Sigmoid colon (tissue), 7 donors: ENCODE data around the gene COL21A1. TPM values are rescaled to one million over a fixed set of nuclear protein-coding genes. Genes with fewer than 3 reads are reported as not detected.
A peak's percentile ranks its signal among the peaks of the same experiment; 100 is the strongest.

Experiments
- DNase-seq: peaks from one replicate; pipeline ENCODE4 v3.0.0-alpha.2; 2019
- H3K27ac ChIP-seq, 4 donors: fragments of 200-600 bp; sonication (generic); one replicate each; pipeline ENCODE4 v1.5.1; 2016 to 2019; ENCODE audit warnings: mild to moderate bottlenecking in 1 of 4
- H3K27me3 ChIP-seq, 3 donors: fragments of 200-600 bp; sonication (generic); one replicate each; pipeline ENCODE4 v1.5.1; 2019; ENCODE audit warnings: mild to moderate bottlenecking in 1 of 3
- H3K36me3 ChIP-seq, 4 donors: fragments of 200-600 bp; sonication (generic); one replicate each; pipeline ENCODE4 v1.5.1; 2016 to 2019
- H3K4me1 ChIP-seq, 4 donors: fragments of 200-600 bp; sonication (generic); one replicate each; pipeline ENCODE4 v1.5.1; 2017 to 2019
- H3K4me3 ChIP-seq, 4 donors: fragments of 200-600 bp; sonication (generic); one replicate each; pipeline ENCODE4 v1.5.1; 2017 to 2019; ENCODE audit warnings: mild to moderate bottlenecking in 2 of 4, moderate library complexity in 1 of 4
- H3K9me3 ChIP-seq, 4 donors: fragments of 200-600 bp in 3 of 4; sonication (generic) in 3 of 4; one replicate each; pipeline versions ENCODE4 v1.5.1 to v1.6.1; 2013 to 2019
- CTCF ChIP-seq, 4 experiments: fragments of 450-650 bp in 3 of 4; fragments of 200-600 bp in 1 of 4; IDR thresholded peaks; one replicate each; pipeline ENCODE4 v1.5.1; 2016 to 2019; ENCODE audit warnings: antibody characterized with exemption in 4 of 4, mild to moderate bottlenecking in 3 of 4, moderate library complexity in 2 of 4
- EP300 ChIP-seq, 4 donors: sonication (generic); formaldehyde crosslinking; IDR thresholded peaks; one replicate each; pipeline ENCODE4 v1.6.1; 2017; ENCODE audit warnings: antibody characterized with exemption in 4 of 4
- POLR2A ChIP-seq, 2 donors: fragments of 450-650 bp; IDR thresholded peaks; one replicate each; pipeline ENCODE4 v1.6.1; 2016; ENCODE audit warnings: antibody characterized with exemption in 2 of 2, mild to moderate bottlenecking in 2 of 2, moderate library complexity in 2 of 2
- POLR2AphosphoS5 ChIP-seq, 4 donors: sonication (generic); formaldehyde crosslinking; IDR thresholded peaks; one replicate each; pipeline ENCODE4 v1.6.1; 2017; ENCODE audit warnings: antibody characterized with exemption in 4 of 4
- WGBS, 2 donors: extraction: QIAGEN DNeasy Blood & Tissue Kit; methylation state at CpG; one replicate each; pipeline ENCODE4 v1.1.7; 2013; 5-methylcytosine and 5-hydroxymethylcytosine counted together
- intact Hi-C: fragments of 100-400 bp; cut with DNase I; formaldehyde crosslinking; loops from one replicate; pipeline ENCODE4 v1.15.1; 2023
- polyA plus RNA-seq, 3 donors: library from polyadenylated mRNA; stranded (reverse); fragments of 200-250 nt; gene quantifications; one replicate each; pipeline ENCODE4 v1.2.3, GENCODE V29; 2013
- total RNA-seq, 4 donors: library from RNA; depleted of rRNA; stranded (reverse); fragments of >200 nt; gene quantifications; one replicate each; pipeline ENCODE4 v1.1.0, GENCODE V29; 2016
- donor health status: healthy with polysubstance abuse.
- donor health status: Bipolar disorder and iron deficiency.
- donor health status: healthy.

Gene COL21A1
- total and polyA plus RNA-seq, 7 donors, result 1.9 to 110 (median 35.2) TPM; not detected in 2

- H3K9me3 ChIP-seq, result peaks cover 0 to 4% (median 1%) of the 10 kb centered on the region in 4 donors
- H3K27me3 ChIP-seq, result no peaks in the 10 kb centered on the region
- H3K4me1 ChIP-seq, result peaks cover 0 to 6% (median 4%) of the 10 kb centered on the region in 4 donors
- H3K36me3 ChIP-seq, result peaks cover 0 to 6% (median 0%) of the 10 kb centered on the region in 4 donors
- WGBS, 2 donors, result 88 to 95% methylated on average over 1 of the region's 1 CpG
- no peak overlapping the region for H3K27ac ChIP-seq
- TF ChIP-seq POLR2A (IDR thresholded peaks at IDR 0.05) (no peak), EP300 (IDR thresholded peaks at IDR 0.05) (no peak), POLR2AphosphoS5 (IDR thresholded peaks at IDR 0.05) (no peak), CTCF (IDR thresholded peaks at IDR 0.05) (no peak)
- H3K4me3 ChIP-seq, result no peak overlapping the region
- DNase-seq, result no peak
- intact Hi-C loops, result no loop called here
Measured at GRCh38 chr6:56093776-56094175, 153.6 kb downstream of the COL21A1 start.

- H3K4me1 ChIP-seq, result peaks cover 0 to 6% (median 4%) of the 10 kb centered on the region in 4 donors
- DNase-seq, result no peak
- peak overlapping the region in 3 of 4 donors; percentile 44 to 66 (median 62) for H3K27ac ChIP-seq
- H3K36me3 ChIP-seq, result peaks cover 0 to 6% (median 0%) of the 10 kb centered on the region in 4 donors
- no peak overlapping the region for H3K4me3 ChIP-seq
- H3K27me3 ChIP-seq, result no peaks in the 10 kb centered on the region
- no peak for TF ChIP-seq EP300 (IDR thresholded peaks at IDR 0.05)
- TF ChIP-seq POLR2A (IDR thresholded peaks at IDR 0.05), result no peak
- TF ChIP-seq CTCF (IDR thresholded peaks at IDR 0.05), result no peak
- no peak for TF ChIP-seq POLR2AphosphoS5 (IDR thresholded peaks at IDR 0.05)
- peaks cover 0 to 7% (median 3%) of the 10 kb centered on the region in 4 donors for H3K9me3 ChIP-seq
- intact Hi-C loops, result no loop called here
- 37 to 66% methylated on average over 3 of the region's 3 CpGs for WGBS, 2 donors
Measured at GRCh38 chr6:56091159-56091869, 156.1 kb downstream of the COL21A1 start.

GRCh38 chr6:56088641-56089040 lies 158.7 kb downstream of the COL21A1 start:
- Histone ChIP-seq H3K4me3 (no peak overlapping the region), H3K27ac (no peak overlapping the region)

GRCh38 chr6:56087421-56087820 lies 160.0 kb downstream of the COL21A1 start:
- no peaks in the 10 kb centered on the region for H3K36me3 ChIP-seq
- no peak overlapping the region for H3K27ac ChIP-seq
- no peak for TF ChIP-seq CTCF (IDR thresholded peaks at IDR 0.05)
- no peak for TF ChIP-seq EP300 (IDR thresholded peaks at IDR 0.05)
- no peak for TF ChIP-seq POLR2A (IDR thresholded peaks at IDR 0.05)
- TF ChIP-seq POLR2AphosphoS5 (IDR thresholded peaks at IDR 0.05), result no peak
- H3K9me3 ChIP-seq, result peaks cover 0 to 7% (median 0%) of the 10 kb centered on the region in 4 donors
- no peak overlapping the region for H3K4me3 ChIP-seq
- H3K4me1 ChIP-seq, result peaks cover 0 to 6% (median 4%) of the 10 kb centered on the region in 4 donors
- H3K27me3 ChIP-seq, result no peaks in the 10 kb centered on the region
- intact Hi-C loops, result no loop called here
- no peak for DNase-seq

More at GRCh38 chr6:56088641-56089040, 158.7 kb downstream of the COL21A1 start:
- intact Hi-C loops, result no loop called here
- Histone ChIP-seq H3K4me1 (peaks cover 0 to 6% (median 4%) of the 10 kb centered on the region in 4 donors), H3K36me3 (peaks cover 0 to 3% (median 0%) of the 10 kb centered on the region in 4 donors), H3K27me3 (no peaks in the 10 kb centered on the region), H3K9me3 (peaks cover 0 to 7% (median 3%) of the 10 kb centered on the region in 4 donors)
- TF ChIP-seq POLR2A (IDR thresholded peaks at IDR 0.05) (no peak), CTCF (IDR thresholded peaks at IDR 0.05) (no peak), POLR2AphosphoS5 (IDR thresholded peaks at IDR 0.05) (no peak), EP300 (IDR thresholded peaks at IDR 0.05) (no peak)
- DNase-seq, result no peak
- WGBS, 2 donors, result 68 to 70% methylated on average over 4 of the region's 4 CpGs
